ENCODE data around the gene SLC2A9. TPM values are rescaled to one million over a fixed set of nuclear protein-coding genes. Genes with fewer than 3 reads are reported as not detected.

SLC2A9 gene
- total RNA-seq, 2 donors from 2014 or later, result 9.8 to 15.3 TPM

DNA sequence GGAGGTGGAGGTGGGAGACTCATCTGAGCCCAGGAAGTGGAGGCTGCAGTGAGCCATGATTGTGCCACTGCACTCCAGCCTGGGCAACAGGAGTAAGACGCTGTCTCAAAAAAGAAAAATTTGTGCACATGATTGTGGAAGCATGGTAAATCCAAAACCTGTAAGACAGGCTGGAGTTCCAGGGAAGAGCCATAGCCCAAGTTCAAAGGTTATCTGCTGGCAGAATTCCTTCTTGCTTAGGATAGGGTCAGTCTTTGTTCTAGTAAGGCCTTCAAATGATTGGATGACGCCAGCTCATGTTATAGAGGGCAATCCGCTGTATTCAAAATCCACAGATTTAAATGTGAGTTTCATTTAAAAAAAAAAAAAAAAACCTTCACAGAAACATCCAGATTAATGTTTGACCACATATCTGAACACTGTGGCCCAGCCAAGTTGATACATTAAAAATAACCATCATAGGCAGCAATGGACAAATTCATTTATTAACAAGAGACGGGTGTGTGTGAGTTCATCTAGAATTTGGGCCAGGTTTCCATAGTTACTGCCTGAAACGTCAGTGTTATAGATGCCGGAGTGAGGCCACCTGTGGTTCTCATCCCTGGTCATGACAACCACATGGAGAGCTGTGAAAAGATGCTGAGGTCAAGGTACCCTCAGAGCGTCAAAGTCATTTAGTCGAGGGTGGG, 35.2 kb upstream of the SLC2A9 start:
- H3K9me3 ChIP-seq, result no peaks in the 10 kb centered on the region
- no peaks in the 10 kb centered on the region for H3K36me3 ChIP-seq
- H3K4me1 ChIP-seq (replicated peaks), result no peaks in the 10 kb centered on the region
- DNase-seq (ENCODE audit: low spot score), result no peak
- no peak for TF ChIP-seq POLR2AphosphoS5 (IDR thresholded peaks at IDR 0.05)
- TF ChIP-seq, protein P1, sequence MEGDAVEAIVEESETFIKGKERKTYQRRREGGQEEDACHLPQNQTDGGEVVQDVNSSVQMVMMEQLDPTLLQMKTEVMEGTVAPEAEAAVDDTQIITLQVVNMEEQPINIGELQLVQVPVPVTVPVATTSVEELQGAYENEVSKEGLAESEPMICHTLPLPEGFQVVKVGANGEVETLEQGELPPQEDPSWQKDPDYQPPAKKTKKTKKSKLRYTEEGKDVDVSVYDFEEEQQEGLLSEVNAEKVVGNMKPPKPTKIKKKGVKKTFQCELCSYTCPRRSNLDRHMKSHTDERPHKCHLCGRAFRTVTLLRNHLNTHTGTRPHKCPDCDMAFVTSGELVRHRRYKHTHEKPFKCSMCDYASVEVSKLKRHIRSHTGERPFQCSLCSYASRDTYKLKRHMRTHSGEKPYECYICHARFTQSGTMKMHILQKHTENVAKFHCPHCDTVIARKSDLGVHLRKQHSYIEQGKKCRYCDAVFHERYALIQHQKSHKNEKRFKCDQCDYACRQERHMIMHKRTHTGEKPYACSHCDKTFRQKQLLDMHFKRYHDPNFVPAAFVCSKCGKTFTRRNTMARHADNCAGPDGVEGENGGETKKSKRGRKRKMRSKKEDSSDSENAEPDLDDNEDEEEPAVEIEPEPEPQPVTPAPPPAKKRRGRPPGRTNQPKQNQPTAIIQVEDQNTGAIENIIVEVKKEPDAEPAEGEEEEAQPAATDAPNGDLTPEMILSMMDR (IDR thresholded peaks at IDR 0.05), result no peak
- TF ChIP-seq POLR2A (IDR thresholded peaks at IDR 0.05), result no peak
- H3K27ac ChIP-seq, result no peak overlapping the region
- H3K4me3 ChIP-seq, result no peak overlapping the region
- intact Hi-C loops (cut with DNase I), result no loop called here
- WGBS, result 71% methylated on average over 8 of the region's 8 CpGs
- H3K27me3 ChIP-seq (replicated peaks; ENCODE audit: insufficient read depth), result no peaks in the 10 kb centered on the region

DNA sequence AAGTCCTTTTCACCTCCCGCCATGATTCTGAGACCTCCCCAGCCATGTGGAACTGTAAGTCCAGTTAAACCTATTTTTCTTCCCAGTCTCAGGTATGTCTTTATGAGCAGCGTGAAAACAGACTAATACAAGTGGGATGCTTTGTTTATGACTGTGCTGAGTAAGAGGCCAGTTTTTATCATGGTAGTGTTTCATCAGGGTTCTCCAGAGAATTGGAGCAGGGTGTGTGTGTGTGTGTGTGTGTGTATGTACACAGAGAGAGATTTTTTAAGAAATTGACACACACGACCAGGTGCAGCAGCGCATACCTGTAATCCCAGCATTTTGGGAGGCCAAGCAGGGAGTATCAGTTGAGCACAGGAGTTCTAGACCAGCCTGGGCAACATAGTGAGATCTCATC, 34.6 kb upstream of the SLC2A9 start:
- H3K36me3 ChIP-seq, result no peaks in the 10 kb centered on the region
- no peaks in the 10 kb centered on the region for H3K4me1 ChIP-seq (replicated peaks)
- no peaks in the 10 kb centered on the region for H3K27me3 ChIP-seq (replicated peaks; ENCODE audit: insufficient read depth)
- 90% methylated on average over 4 of the region's 4 CpGs for WGBS
- no peak for DNase-seq (ENCODE audit: low spot score)
- no peaks in the 10 kb centered on the region for H3K9me3 ChIP-seq
- no peak overlapping the region for H3K4me3 ChIP-seq
- TF ChIP-seq, protein P1 (IDR thresholded peaks at IDR 0.05), result no peak
- no peak for TF ChIP-seq POLR2A (IDR thresholded peaks at IDR 0.05)
- no peak for TF ChIP-seq POLR2AphosphoS5 (IDR thresholded peaks at IDR 0.05)
- intact Hi-C loops (cut with DNase I), result no loop called here
- H3K27ac ChIP-seq, result no peak overlapping the region

DNA sequence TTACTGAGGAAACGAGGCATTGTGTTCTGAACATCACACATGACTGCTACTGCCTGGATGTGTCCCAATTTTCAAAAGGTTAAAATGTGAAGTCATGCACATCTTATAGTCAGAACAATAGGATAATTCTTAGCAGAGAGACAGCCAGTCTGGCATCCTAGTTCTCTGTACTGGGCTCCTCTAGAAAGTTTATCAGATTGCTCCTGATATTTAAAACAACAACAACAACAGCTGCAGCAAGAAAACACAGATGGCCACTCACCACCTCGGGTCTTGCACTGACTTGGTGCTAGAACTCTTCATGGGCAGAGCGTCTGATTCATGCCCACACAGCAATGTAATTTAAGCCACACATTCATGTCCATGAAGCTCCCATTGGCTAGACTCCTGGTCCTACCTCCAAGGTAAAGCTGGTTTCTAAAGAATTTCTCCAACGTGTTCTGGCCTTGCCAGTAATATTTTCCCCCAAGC, 33.3 kb upstream of the SLC2A9 start:
- Histone ChIP-seq H3K4me3 (no peak overlapping the region), H3K27me3 (replicated peaks; ENCODE audit: insufficient read depth) (no peaks in the 10 kb centered on the region), H3K36me3 (no peaks in the 10 kb centered on the region), H3K9me3 (no peaks in the 10 kb centered on the region), H3K4me1 (replicated peaks) (no peaks in the 10 kb centered on the region), H3K27ac (no peak overlapping the region)
- no peak for DNase-seq (ENCODE audit: low spot score)
- intact Hi-C loops (cut with DNase I), result no loop called here
- WGBS, result 36% methylated on average over 4 of the region's 4 CpGs
- TF ChIP-seq POLR2AphosphoS5 (IDR thresholded peaks at IDR 0.05) (no peak), POLR2A (IDR thresholded peaks at IDR 0.05) (no peak)
- TF ChIP-seq, protein P1 (IDR thresholded peaks at IDR 0.05), result no peak

DNA sequence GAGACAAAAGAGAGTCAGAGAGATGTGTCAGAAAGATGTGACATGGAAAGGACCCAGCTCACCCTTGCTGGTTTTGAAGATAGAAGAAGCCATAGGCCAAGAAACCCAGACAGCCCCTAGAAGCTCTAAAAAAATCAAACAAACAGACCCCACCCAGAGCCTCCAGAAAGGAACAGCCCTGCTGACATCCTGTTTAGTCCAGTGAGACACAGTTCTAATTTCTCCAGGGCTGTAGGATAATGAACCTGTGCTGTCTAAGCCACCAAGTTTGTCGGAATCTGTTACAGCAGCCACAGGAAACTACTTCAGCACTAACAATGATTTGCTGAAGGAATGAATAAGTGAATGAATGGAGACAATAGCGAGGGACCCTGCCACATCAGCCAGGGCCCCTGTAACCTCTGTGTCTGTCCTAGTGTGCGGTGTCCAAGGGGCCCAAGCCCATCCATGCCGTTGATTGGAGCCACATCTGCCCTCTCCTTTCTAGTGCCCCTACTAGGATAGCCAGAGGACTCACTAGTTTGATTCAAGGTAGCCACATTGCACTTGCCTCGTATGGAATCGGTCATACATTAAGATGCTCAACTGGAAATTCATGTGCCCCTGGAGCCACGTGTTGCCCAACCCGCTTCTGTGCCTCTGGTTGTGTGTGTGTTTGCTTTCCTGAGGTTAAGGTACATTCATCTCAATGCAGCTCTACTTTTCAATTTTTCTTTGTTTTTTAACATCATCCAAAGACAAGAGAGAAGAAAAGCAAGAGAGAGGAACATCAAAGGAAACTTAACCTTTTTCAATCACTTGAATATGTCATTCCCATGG, 32.5 kb upstream of the SLC2A9 start:
- H3K9me3 ChIP-seq, result no peaks in the 10 kb centered on the region
- 82% methylated on average over 8 of the region's 8 CpGs for WGBS
- H3K4me1 ChIP-seq (replicated peaks), result no peaks in the 10 kb centered on the region
- H3K27ac ChIP-seq, result no peak overlapping the region
- no peak for TF ChIP-seq POLR2A (IDR thresholded peaks at IDR 0.05)
- TF ChIP-seq, protein P1 (IDR thresholded peaks at IDR 0.05), result no peak
- no peak for TF ChIP-seq POLR2AphosphoS5 (IDR thresholded peaks at IDR 0.05)
- no peak overlapping the region for H3K4me3 ChIP-seq
- no peaks in the 10 kb centered on the region for H3K36me3 ChIP-seq
- intact Hi-C loops (cut with DNase I), result no loop called here
- no peak for DNase-seq (ENCODE audit: low spot score)
- no peaks in the 10 kb centered on the region for H3K27me3 ChIP-seq (replicated peaks; ENCODE audit: insufficient read depth)
